NCI-H1930 (cell line): ENCODE results near the gene NUDT8.
A peak's percentile ranks its signal among the peaks of the same experiment; 100 is the strongest.
"Not testable (repeated sequence)": the region's sequence is repeated elsewhere in the genome, so short reads cannot be mapped to it uniquely, and the experiment has no call there.

Experiments
- DNase-seq, 2 experiments: peaks; one replicate each; lab custom pipeline; 2025; lab: John Stamatoyannopoulos, UW

The NUDT8 gene

DNA sequence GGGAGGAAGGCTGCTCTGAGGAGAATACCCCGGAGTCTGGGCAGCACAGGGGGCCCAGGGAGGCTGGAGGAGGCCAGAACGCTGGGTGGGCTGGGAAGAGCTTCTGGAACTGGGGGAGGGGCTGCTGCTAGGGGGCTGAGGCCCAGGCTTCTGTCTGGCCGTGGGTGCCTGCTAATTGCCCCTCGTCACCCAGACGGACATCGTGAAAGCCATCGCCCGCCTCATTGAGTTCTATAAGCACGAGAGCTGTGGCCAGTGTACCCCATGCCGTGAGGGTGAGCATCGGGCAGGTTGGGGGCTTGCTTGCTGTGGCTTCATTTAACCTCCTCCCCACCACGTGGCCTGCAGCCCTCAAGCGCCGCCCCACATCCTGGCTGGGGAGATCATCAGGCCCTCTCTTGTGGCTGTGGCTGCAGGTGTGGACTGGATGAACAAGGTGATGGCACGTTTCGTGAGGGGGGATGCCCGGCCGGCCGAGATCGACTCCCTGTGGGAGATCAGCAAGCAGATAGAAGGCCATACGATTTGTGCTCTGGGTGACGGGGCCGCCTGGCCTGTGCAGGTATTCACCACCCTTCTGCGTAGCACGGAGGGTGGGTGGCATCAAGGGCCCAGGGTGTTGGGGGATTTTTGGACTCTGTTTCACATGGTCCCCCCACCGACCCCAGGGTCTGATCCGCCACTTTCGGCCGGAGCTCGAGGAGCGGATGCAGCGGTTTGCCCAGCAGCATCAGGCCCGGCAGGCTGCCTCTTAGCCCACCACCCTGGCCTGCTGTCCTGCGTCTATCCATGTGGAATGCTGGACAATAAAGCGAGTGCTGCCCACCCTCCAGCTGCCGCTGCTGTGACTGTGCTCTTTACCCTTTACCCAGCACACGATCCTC is 17.8 kb downstream of the NUDT8 start:
- DNase-seq: no peak

DNA sequence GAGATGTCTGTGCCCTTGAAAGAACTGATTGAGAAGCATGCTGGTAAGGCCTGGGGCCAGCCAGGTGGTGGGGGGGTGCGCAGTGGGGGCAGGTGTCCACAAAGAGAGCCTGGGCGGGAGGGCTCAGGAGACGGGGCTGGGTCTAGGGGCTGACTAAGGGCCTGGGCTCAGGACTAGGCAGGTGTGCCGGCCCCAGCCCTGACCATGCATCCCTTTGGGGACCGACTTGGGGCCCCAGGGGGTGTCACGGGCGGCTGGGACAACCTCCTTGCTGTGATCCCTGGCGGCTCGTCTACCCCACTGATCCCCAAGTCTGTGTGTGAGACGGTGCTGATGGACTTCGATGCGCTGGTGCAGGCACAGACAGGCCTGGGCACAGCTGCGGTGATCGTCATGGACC is 18.6 kb downstream of the NUDT8 start:
- DNase-seq: no peak

DNA sequence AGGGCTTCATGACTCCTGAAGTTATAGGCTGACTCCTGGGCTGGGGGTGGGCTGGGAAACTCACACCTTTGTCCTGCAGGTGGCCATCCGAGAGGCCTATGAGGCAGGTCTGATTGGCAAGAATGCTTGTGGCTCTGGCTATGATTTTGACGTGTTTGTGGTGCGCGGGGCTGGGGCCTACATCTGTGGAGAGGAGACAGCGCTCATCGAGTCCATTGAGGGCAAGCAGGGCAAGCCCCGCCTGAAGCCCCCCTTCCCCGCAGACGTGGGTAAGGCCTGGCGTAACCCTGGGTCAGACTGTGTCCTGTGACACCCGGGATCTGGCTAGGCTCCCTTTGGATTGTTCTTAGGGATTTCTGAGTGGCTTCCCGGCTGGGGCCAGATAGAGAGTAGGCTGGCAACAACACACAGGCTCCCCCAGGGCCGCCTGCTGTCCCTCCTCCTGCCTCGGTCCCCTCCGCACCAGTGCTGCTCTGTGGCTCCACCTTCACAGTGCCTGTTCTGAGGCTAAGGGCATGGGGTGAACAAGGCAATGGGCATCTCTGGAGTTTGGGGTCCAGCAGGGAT is 19.4 kb downstream of the NUDT8 start:
- no peak for DNase-seq

- DNase-seq: no peak
Observed at GRCh38 chr11:67609316-67609715, 20.4 kb downstream of the NUDT8 start.

- no peak for DNase-seq
Observed at GRCh38 chr11:67608486-67608885, 21.3 kb downstream of the NUDT8 start.

GRCh38 chr11:67607507-67607906 is 22.2 kb downstream of the NUDT8 start:
- no peak for DNase-seq

GRCh38 chr11:67606492-67607295 is 23.0 kb downstream of the NUDT8 start, which contains the start of gene NDUFV1:
Gene NDUFV1, plus strand, starts transcription at chr11:67606936. Its CDS starts 69 bp downstream, at chr11:67607005.
- DNase-seq: peak; percentile 90 to 95

- DNase-seq: no peak
Observed at GRCh38 chr11:67606093-67606491, 23.6 kb downstream of the NUDT8 start.

GRCh38 chr11:67605231-67606011 is 24.3 kb downstream of the NUDT8 start:
- no peak for DNase-seq

- no peak for DNase-seq
Observed at GRCh38 chr11:67604815-67605214, 24.9 kb downstream of the NUDT8 start.

- DNase-seq: not testable (repeated sequence)
Observed at GRCh38 chr11:67604119-67604518, 25.6 kb downstream of the NUDT8 start.

- no peak for DNase-seq
Observed at GRCh38 chr11:67601098-67601497, 28.6 kb downstream of the NUDT8 start.

DNA sequence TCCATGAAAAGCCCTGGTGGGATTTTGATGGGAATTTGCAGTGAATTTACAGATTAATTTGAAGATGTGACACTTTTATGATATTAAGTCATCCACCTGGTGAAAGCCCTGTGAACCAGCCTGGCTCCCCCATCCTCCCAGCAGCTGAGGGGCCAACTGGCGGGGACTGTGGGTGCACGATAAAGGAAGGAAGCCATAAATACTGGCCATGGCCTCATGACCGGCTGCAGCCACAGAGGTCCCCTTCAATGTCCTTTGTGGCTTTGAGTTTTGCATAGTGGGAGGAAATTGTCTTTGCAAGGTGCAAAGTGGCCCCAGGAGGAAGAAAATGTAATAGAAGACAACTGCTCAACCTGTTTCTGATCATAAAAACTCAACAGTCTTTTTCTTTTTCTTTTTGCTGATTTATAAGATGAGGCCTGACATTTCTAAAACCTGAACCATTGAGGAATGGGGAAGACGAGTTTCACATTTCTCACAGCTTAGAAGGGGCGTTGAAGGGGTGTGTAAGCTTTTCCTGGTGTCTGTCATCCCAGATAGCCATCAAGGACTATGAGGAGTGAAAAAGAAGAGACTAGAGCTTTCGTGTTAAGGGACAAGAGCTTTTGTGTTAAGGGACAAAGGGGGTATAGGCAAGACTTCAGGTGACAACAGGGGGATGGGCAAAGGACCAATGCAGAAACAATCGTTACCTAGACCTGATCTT is 29.3 kb downstream of the NUDT8 start:
- no peak for DNase-seq

- DNase-seq: no peak
Observed at GRCh38 chr11:67599149-67599548, 30.6 kb downstream of the NUDT8 start.

DNA sequence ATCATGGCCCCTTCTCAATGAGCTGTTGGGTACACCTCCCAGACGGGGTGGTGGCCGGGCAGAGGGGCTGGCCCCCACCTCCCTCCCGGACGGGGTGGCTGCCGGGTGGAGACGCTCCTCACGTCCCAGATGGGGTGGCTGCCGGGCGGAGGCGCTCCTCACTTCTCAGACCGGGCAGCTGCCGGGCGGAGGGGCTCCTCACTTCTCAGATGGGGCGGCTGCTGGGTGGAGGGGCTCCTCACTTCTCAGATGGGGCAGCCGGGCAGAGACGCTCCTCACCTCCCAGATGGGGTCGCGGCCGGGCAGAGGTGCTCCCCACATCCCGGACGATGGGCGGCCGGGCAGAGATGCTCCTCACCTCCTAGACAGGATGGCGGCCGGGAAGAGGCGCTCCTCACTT is 31.8 kb downstream of the NUDT8 start:
- DNase-seq: not testable (repeated sequence)

DNA sequence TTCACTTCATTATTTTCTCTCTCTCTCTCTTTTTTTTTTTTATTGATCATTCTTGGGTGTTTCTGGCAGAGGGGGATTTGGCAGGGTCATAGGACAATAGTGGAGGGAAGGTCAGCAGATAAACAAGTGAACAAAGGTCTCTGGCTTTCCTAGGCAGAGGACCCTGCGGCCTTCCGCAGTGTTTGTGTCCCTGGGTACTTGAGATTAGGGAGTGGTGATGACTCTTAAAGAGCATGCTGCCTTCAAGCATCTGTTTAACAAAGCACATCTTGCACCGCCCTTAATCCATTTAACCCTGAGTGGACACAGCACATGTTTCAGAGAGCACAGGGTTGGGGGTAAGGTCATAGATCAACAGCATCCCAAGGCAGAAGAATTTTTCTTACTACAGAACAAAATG is 32.3 kb downstream of the NUDT8 start:
- not testable (repeated sequence) for DNase-seq

DNA sequence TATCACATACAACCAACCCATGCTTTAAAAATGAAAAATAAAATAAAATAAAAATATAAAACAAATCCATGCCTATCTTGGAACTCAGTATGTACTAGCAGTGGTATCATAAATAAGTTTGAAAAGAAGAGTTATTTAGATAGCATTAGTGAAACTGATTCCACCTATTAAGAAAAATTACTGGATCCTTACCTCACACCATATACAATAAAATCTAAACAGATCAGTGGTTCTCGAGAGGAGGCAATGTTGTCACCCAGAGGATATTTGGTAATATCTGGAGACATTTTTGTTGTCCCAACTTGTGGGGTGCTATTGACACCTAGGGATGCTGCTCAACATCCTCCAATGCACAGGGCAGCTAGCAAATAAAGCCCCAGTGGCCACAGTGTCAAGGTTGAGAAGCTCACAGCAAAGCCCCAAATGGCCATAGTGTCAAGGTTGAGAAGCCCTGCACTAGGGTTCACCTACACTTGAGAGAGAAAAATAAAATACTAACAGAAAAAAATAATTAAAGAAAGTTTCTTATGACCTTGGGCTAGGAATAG is 32.9 kb downstream of the NUDT8 start:
- no peak for DNase-seq

DNA sequence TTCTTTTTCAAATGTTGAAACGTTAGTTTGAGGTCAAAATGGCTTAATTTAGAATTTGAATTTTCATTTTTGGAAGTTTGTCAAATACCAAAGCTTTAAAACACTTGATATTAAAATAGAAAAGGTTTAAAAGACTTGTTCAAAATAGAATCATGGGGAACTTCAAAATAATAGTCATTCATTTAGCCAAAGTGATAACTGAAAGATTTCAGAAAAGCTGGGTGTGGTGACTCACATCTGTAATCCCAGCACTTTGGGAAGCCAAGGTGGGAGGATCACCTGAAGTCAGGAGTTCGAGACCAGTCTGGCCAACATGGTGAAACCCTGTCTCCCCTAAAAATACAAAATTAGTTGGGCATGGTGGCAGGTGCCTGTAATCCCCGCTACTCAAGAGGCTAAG is 35.3 kb downstream of the NUDT8 start:
- DNase-seq: no peak

DNA sequence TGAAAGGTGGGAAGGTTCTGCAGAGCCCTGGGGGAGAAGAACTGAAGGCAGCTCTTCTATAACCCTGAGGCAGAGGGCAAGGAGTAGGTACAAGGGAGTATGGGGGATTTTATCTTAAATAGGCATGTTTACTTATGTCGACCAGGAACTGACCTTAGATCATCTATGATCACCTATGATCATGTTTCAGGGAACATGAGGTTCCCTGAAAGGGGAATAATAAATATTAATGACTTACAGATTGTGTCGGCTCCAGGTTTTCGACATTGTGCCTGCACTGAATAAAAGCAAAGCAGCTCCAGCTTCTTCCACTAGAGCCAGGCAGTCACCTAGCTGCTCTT is 36.2 kb downstream of the NUDT8 start:
- no peak for DNase-seq

- DNase-seq: no peak
Observed at GRCh38 chr11:67592880-67593564, 36.7 kb downstream of the NUDT8 start.
